Lung (tissue), 12 donors: ENCODE results near the gene MAP6. TPM values are rescaled to one million over a fixed set of nuclear protein-coding genes. Genes with fewer than 3 reads are reported as not detected.

ENCODE experiments used
- ATAC-seq: fragments of 200-7000 bp; cut with Tn5 transposase; one replicate; pipeline ENCODE4 v1.9.1; 2020; ENCODE audit warnings: moderate number of reproducible peaks; ENCODE audit not compliant: insufficient read depth, low FRiP score
- DNase-seq, 3 donors: peaks; one replicate each; pipeline ENCODE4 v3.0.0-alpha.2; 2013 to 2017
- H3K27ac ChIP-seq, 2 donors: one replicate each; pipeline ENCODE4 v1.5.1; 2013; ENCODE audit warnings: mild to moderate bottlenecking in 2 of 2, moderate library complexity in 2 of 2, control low read depth in 1 of 2, inconsistent platforms in 1 of 2, low read depth in 1 of 2, low read length in 1 of 2
- H3K27me3 ChIP-seq, 3 donors: one replicate each; pipeline ENCODE4 v1.5.1; 2013; ENCODE audit warnings: low read length in 2 of 3; ENCODE audit not compliant: control insufficient read depth in 3 of 3, insufficient read depth in 3 of 3
- H3K36me3 ChIP-seq, 4 donors: one replicate each; pipeline ENCODE4 v1.5.1; 2013; ENCODE audit warnings: low read length in 4 of 4, mild to moderate bottlenecking in 1 of 4, moderate library complexity in 1 of 4; ENCODE audit not compliant: control insufficient read depth in 4 of 4, insufficient read depth in 4 of 4
- H3K4me1 ChIP-seq, 5 donors: one replicate each; pipeline ENCODE4 v1.5.1; 2013; ENCODE audit warnings: low read length in 5 of 5, mild to moderate bottlenecking in 2 of 5, moderate library complexity in 1 of 5; ENCODE audit not compliant: control insufficient read depth in 5 of 5, insufficient read depth in 5 of 5
- H3K4me3 ChIP-seq: one replicate; pipeline ENCODE4 v1.5.1; 2013; ENCODE audit warnings: mild to moderate bottlenecking, control low read depth, moderate library complexity
- H3K9ac ChIP-seq, 2 donors: one replicate each; pipeline ENCODE4 v1.5.1; 2013; ENCODE audit warnings: low read length in 2 of 2, control low read depth in 1 of 2; ENCODE audit not compliant: insufficient read depth in 1 of 2
- H3K9me3 ChIP-seq, 4 donors: one replicate each; pipeline ENCODE4 v1.5.1; 2013; ENCODE audit warnings: low read length in 3 of 4, mild to moderate bottlenecking in 1 of 4, moderate library complexity in 1 of 4; ENCODE audit not compliant: control insufficient read depth in 4 of 4, insufficient read depth in 3 of 4
- WGBS, 2 donors: extraction: QIAGEN DNeasy Blood & Tissue Kit; methylation state at CpG; one replicate each; pipeline ENCODE4 v1.1.7; 2013; 5-methylcytosine and 5-hydroxymethylcytosine counted together
- polyA plus RNA-seq, 2 donors: library from polyadenylated mRNA; stranded (reverse); fragments of 200-250 nt; gene quantifications; one replicate each; pipeline ENCODE4 v1.2.1, GENCODE V29; 2013
- total RNA-seq, 2 donors: library from RNA; depleted of rRNA in 1 of 2; stranded (reverse); fragments of >200 nt in 1 of 2; gene quantifications; one replicate each; pipeline ENCODE4 v1.2.1, GENCODE V29; 2014 to 2021
- TF ChIP-seq, protein P1 (sequence below): IDR thresholded peaks from 2 replicates; pipeline ENCODE4 v1.5.1; 2012; ENCODE audit warnings: mild to moderate bottlenecking; ENCODE audit errors: control extremely low read depth, extremely low read depth
- donor health status: control.
- donor health status: control.
- donor health status: Bipolar disorder and iron deficiency.
- donor health status: healthy.
- donor health status: DM: yes; HTN: yes; CAD: no.

Gene MAP6
- total and polyA plus RNA-seq, 4 donors = 5.8 to 17.8 (median 7.2) TPM

DNA sequence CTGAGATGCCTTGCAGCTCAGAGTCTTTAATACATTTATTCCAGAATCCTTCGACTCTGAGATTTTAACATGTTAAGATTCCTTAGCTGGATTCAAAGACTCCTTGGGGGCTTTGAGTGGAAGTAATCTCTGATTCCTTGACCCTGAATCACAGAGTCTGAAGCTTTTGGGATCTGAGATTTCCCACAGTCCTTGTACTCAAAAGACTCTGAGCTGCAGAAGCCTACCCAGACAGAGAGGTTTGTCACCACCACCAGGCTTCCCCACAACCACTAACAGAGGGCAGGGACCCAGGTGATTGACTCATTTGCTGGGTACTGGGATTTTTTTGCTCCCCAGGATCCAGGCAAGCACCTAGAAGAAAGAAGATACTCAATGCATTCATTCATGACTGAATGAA, 108.2 kb downstream of the MAP6 start:
- ATAC-seq = no peak
- H3K9ac ChIP-seq = no peak overlapping the region

DNA sequence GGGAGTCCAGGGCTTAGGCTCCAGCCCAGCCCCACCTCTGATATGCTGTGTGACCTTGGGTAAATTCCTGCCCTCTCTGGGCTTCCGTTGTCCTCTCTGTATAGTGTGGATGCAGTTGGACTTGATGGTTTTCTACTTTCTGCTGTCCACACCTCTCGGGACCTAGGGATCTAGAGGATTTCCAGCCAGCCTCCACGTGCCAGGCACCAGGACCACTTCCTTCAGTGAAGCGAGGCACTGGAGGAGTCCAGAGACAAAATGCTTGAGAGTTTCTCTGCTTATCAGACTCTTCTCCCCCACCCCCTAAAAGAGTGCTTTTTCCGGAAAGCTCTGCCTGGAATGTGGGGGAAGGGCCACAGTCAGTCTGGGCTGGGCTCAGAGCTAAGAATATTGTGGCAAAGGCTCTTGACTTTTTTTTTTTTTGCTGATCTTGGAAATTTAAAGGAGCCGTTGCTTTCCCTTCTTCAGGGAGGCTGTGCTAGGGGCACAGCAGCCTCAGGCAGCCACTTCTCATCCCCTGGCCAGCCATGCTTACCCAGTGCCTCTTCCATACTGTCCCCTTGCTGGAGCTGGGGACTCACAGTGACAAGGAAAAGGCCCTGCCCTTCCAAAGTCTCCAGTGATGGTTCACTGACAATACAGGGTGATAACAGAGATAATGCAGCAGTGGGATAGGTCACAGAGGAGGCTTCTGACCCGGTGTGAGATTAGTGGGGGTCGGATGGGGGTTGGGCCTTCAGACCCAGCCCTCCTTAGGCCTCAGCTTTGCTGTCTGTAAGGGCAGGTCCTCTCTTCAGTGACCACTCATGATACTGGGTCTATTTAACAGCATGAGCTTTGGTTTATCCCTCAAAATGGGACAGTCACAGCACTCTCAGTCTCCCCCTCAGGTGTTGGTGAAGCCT, 109.6 kb downstream of the MAP6 start:
- Histone ChIP-seq H3K4me1 (peaks cover 5 to 69% (median 39%) of the 10 kb centered on the region in 5 donors), H3K27ac (peak overlapping the region; percentile 79 to 95), H3K4me3 (no peak overlapping the region), H3K27me3 (no peaks in the 10 kb centered on the region), H3K9ac (peak overlapping the region in 1 of 2 donors; percentile 70), H3K9me3 (no peaks in the 10 kb centered on the region), H3K36me3 (peaks cover 0 to 10% (median 0%) of the 10 kb centered on the region in 4 donors)
- DNase-seq (peak; percentile 90 to 97 (median 97)), ATAC-seq (peak; percentile 21)
- TF ChIP-seq, protein P1, sequence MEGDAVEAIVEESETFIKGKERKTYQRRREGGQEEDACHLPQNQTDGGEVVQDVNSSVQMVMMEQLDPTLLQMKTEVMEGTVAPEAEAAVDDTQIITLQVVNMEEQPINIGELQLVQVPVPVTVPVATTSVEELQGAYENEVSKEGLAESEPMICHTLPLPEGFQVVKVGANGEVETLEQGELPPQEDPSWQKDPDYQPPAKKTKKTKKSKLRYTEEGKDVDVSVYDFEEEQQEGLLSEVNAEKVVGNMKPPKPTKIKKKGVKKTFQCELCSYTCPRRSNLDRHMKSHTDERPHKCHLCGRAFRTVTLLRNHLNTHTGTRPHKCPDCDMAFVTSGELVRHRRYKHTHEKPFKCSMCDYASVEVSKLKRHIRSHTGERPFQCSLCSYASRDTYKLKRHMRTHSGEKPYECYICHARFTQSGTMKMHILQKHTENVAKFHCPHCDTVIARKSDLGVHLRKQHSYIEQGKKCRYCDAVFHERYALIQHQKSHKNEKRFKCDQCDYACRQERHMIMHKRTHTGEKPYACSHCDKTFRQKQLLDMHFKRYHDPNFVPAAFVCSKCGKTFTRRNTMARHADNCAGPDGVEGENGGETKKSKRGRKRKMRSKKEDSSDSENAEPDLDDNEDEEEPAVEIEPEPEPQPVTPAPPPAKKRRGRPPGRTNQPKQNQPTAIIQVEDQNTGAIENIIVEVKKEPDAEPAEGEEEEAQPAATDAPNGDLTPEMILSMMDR = no peak
- WGBS, 2 donors = 32 to 59% methylated on average over 8 of the region's 8 CpGs

More for the DNA sequence above, 108.2 kb downstream of the MAP6 start:
- Histone ChIP-seq H3K27ac (peak overlapping the region in 1 of 2 donors; percentile 55), H3K9me3 (no peaks in the 10 kb centered on the region), H3K4me1 (peaks cover 12 to 70% (median 40%) of the 10 kb centered on the region in 5 donors), H3K36me3 (peaks cover 0 to 10% (median 0%) of the 10 kb centered on the region in 4 donors), H3K4me3 (no peak overlapping the region), H3K27me3 (no peaks in the 10 kb centered on the region)
- no peak for DNase-seq
- 77 to 85% methylated on average over 1 of the region's 1 CpG for WGBS, 2 donors
- TF ChIP-seq, protein P1 = no peak

DNA sequence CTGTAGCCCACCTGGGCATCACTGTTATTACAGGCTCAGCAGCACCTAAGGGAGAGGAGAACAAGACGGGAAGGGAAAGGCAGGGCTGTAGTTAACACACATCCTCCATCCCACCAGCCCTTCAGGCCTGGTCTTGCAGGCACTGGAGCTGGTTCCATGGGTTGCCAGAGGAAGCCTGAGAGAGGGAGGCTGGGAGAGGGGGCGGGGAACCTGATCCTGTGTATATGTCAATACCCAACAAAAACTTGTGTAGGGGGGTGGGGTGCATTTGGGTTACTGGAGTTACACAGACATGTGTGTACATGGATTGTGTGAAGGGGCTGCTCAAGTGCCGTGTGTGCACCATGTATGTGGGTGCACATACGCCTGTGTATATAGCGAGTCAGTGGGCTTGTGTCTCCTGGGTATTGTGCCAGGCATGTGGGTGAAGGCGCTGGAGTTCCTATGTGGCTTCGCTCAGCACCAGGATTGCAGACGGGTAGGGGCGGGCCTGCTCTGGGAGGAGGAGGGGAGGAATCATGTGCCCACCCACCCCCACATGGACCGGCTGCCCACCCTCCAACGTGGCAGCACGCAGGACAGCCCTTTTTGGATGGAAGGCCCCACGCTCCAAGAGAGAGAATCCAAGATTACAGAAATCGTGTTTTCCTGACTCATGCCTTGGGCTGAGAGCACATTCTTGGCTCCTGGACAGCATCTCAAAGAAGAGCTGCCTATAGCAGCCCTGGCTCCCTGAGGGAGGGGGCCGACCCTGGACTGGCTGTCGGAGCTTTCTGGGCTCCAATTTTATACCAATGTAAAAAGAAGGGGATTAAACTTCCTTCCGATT, 111.0 kb downstream of the MAP6 start:
- DNase-seq = peak; percentile 90 to 98 (median 97)
- Histone ChIP-seq H3K4me1 (peaks cover 5 to 71% (median 39%) of the 10 kb centered on the region in 5 donors), H3K27me3 (no peaks in the 10 kb centered on the region), H3K27ac (peak overlapping the region; percentile 79 to 95), H3K4me3 (no peak overlapping the region), H3K9ac (peak overlapping the region in 1 of 2 donors; percentile 69), H3K9me3 (no peaks in the 10 kb centered on the region), H3K36me3 (peaks cover 0 to 5% (median 0%) of the 10 kb centered on the region in 4 donors)
- TF ChIP-seq, protein P1 = no peak
- ATAC-seq = peak; percentile 19
- WGBS, 2 donors = 48 to 74% methylated on average over 16 to 17 of the region's 17 CpGs
